HepG2 (cell line): Measurements from ENCODE around the gene KCTD13. TPM values are rescaled to one million over a fixed set of nuclear protein-coding genes. Genes with fewer than 3 reads are reported as not detected.
A peak's percentile ranks its signal among the peaks of the same experiment; 100 is the strongest.

ENCODE experiments used
- AHDC1 ChIP-seq: sonication (generic); formaldehyde crosslinking; IDR thresholded peaks from 2 replicates; pipeline ENCODE4 v1.5.1; 2020; ENCODE audit warnings: mild to moderate bottlenecking, missing genetic modification reagents, borderline replicate concordance
- FOXC1 ChIP-seq: sonication (generic); formaldehyde crosslinking; IDR thresholded peaks from 2 replicates; pipeline ENCODE4 v1.8.0; 2022; ENCODE audit warnings: mild to moderate bottlenecking, missing genetic modification reagents, borderline replicate concordance
- FUBP1 ChIP-seq: sonication (generic); formaldehyde crosslinking; IDR thresholded peaks from 2 replicates; pipeline ENCODE4 v1.5.1; 2020; ENCODE audit warnings: missing genetic modification reagents, mild to moderate bottlenecking, borderline replicate concordance
- HMGXB3 ChIP-seq: sonication (generic); formaldehyde crosslinking; IDR thresholded peaks from 2 replicates; pipeline ENCODE4 v1.4.0; 2020; ENCODE audit warnings: missing genetic modification reagents, borderline replicate concordance
- HNRNPK ChIP-seq: fragments of 200-400 bp; formaldehyde crosslinking; IDR thresholded peaks from 2 replicates; pipeline ENCODE4 v1.6.1; 2018; ENCODE audit warnings: low read length, low read depth, moderate library complexity, mild to moderate bottlenecking; ENCODE audit not compliant: poor library complexity, severe bottlenecking
- NCOA5 ChIP-seq: sonication (generic); formaldehyde crosslinking; IDR thresholded peaks from 2 replicates; pipeline ENCODE4 v1.4.0; 2020; ENCODE audit warnings: missing genetic modification reagents
- ZNF407 ChIP-seq: sonication (generic); formaldehyde crosslinking; IDR thresholded peaks from one replicate; pipeline ENCODE4 v1.5.1; 2020; ENCODE audit warnings: mild to moderate bottlenecking, missing genetic modification reagents; ENCODE audit errors: not compliant biosample characterization
- polyA plus RNA-seq, 8 experiments: library from polyadenylated mRNA; depleted of rRNA in 3 of 8; stranded (reverse) in 7 of 8; unstranded in 1 of 8; fragments of >200 nt; fragmentation: Illumina TruSeq in 4 of 8; extraction: Trizol in 4 of 8; gene quantifications; 2 replicates each; pipeline versions ENCODE4 v1.2.1 to v1.2.3, GENCODE V29; 2011 to 2016; ENCODE audit warnings: low read depth in 4 of 8, missing spikeins in 1 of 8, mixed read lengths in 1 of 8; ENCODE audit not compliant: insufficient read depth in 1 of 8
- total RNA-seq, 5 experiments: library from RNA; depleted of rRNA; stranded (reverse); fragments of >200 nt; fragmentation: Illumina TruSeq; extraction: Trizol; gene quantifications; 2 replicates each; pipeline ENCODE4 v1.2.3, GENCODE V29; 2016; ENCODE audit warnings: low read depth in 1 of 5

KCTD13 gene
- total and polyA plus RNA-seq, 2 of the 13 experiments (the other 11 are each of a cell fraction or from before 2014, with no cell fraction given), result 6.3 to 14.7 TPM

GRCh38 chr16:29899516-29900101, 26.4 kb downstream of the KCTD13 start, which contains the start of gene SEZ6L2 (continued):
- no peak for TF ChIP-seq FUBP1
- TF ChIP-seq HMGXB3 (CRISPR knock-in tag), result no peak; the same call in 1 of the 2 replicates
- TF ChIP-seq AHDC1 (CRISPR knock-in tag), result no peak
- TF ChIP-seq NCOA5 (CRISPR knock-in tag), result no peak
- TF ChIP-seq ZNF407 (CRISPR knock-in tag), result peak; percentile 25
- TF ChIP-seq HNRNPK, result no peak
- TF ChIP-seq FOXC1, result peak; percentile 97
